HL-60 (cell line): ENCODE measurements around the gene S100A7.

Experiments used
- DNase-seq, 2 experiments: peaks; one replicate each; pipeline ENCODE4 v3.0.0-alpha.2; 2010 to 2020; ENCODE audit warnings: low read depth in 1 of 2, low spot score in 1 of 2
- H3K27ac ChIP-seq: fragments of 250-450 bp; sonication (Bioruptor Pico); replicated peaks from 2 replicates; pipeline ENCODE4 v1.5.1; 2020; ENCODE audit warnings: mild to moderate bottlenecking, moderate library complexity
- H3K27me3 ChIP-seq: fragments of 250-450 bp; sonication (Bioruptor Pico); 2 replicates; pipeline ENCODE4 v1.5.1; 2021; ENCODE audit warnings: mild to moderate bottlenecking, moderate library complexity; ENCODE audit not compliant: insufficient read depth, poor library complexity, severe bottlenecking
- H3K4me3 ChIP-seq: replicated peaks from 2 replicates; pipeline ENCODE4 v1.5.1; 2011; ENCODE audit warnings: mild to moderate bottlenecking, control low read depth, low read length; ENCODE audit not compliant: insufficient read depth
- CTCF ChIP-seq: IDR thresholded peaks from one replicate; pipeline ENCODE4 v1.5.1; 2011; ENCODE audit warnings: low read length, control low read depth, inconsistent platforms; ENCODE audit not compliant: insufficient read depth
- GABPA ChIP-seq: IDR thresholded peaks from 2 replicates; pipeline ENCODE4 v1.6.1; 2012; ENCODE audit warnings: low read depth
- POLR2AphosphoS5 ChIP-seq: IDR thresholded peaks from 2 replicates; pipeline ENCODE4 v1.6.1; 2012; ENCODE audit warnings: low read depth
- REST ChIP-seq: IDR thresholded peaks from 2 replicates; pipeline ENCODE4 v1.6.1; 2012; ENCODE audit warnings: low read depth; ENCODE audit not compliant: insufficient replicate concordance
- SPI1 ChIP-seq: IDR thresholded peaks from 2 replicates; pipeline ENCODE4 v1.6.1; 2012; ENCODE audit warnings: low read depth, mild to moderate bottlenecking, borderline replicate concordance

S100A7 gene

GRCh38 chr1:153430166-153430553 lies 30.3 kb downstream of the S100A7 start:
- Histone ChIP-seq H3K27me3 (no peaks in the 10 kb centered on the region), H3K27ac (no peak overlapping the region), H3K4me3 (no peak overlapping the region)
- DNase-seq = no peak
- TF ChIP-seq POLR2AphosphoS5 (no peak), GABPA (no peak), REST (no peak), SPI1 (no peak), CTCF (no peak)

GRCh38 chr1:153429266-153430165 lies 30.9 kb downstream of the S100A7 start:
- Histone ChIP-seq H3K27me3 (no peaks in the 10 kb centered on the region), H3K27ac (no peak overlapping the region), H3K4me3 (no peak overlapping the region)
- no peak for TF ChIP-seq REST
- TF ChIP-seq CTCF = no peak
- no peak for TF ChIP-seq GABPA
- DNase-seq = no peak

GRCh38 chr1:153428791-153429190 lies 31.7 kb downstream of the S100A7 start:
- H3K27ac ChIP-seq = no peak overlapping the region

More at GRCh38 chr1:153428791-153429190, 31.7 kb downstream of the S100A7 start:
- H3K27me3 ChIP-seq = no peaks in the 10 kb centered on the region
- no peak overlapping the region for H3K4me3 ChIP-seq
- DNase-seq = no peak
- TF ChIP-seq SPI1 = no peak
- no peak for TF ChIP-seq GABPA
- no peak for TF ChIP-seq REST
